ENCODE measurements around the gene DHRSX. TPM values are rescaled to one million over a fixed set of nuclear protein-coding genes. Genes with fewer than 3 reads are reported as not detected.

The DHRSX gene
- total RNA-seq, 1 experiment from 2014 or later = 21.5 TPM

DNA sequence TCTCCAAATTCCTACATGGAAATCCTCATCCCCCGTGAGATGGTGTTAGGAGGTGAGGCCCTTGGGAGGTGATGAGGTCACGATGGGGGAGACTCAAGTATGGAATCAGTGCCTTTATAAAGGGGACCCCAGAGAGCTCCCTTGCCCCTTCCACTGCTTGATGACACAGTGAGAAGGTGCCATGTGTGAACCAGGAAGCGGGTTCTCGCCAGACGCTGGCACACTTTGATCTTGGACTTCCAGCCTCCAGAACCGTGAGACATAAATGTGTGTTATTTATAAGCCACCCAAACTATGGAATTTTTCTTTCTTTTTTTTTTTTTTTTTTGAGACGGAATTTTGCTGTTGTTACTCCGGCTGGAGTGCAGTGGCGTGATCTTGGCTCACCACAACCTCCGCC is 237.6 kb downstream of the DHRSX start:
- DNase-seq = no peak
- Mint-ChIP-seq H3K9me3 (ENCODE audit: low read depth, unreplicated experiment) (no peaks in the 10 kb centered on the region), H3K4me3 (ENCODE audit: low read depth, unreplicated experiment) (no peak overlapping the region), H3K4me1 (ENCODE audit: low read depth, unreplicated experiment) (no peaks in the 10 kb centered on the region), H3K36me3 (ENCODE audit: insufficient read depth, unreplicated experiment) (no peaks in the 10 kb centered on the region), H3K27me3 (ENCODE audit: unreplicated experiment) (no peaks in the 10 kb centered on the region), H3K27ac (ENCODE audit: unreplicated experiment) (no peak overlapping the region)
- CTCF ChIA-PET = no interaction called here
- no peak for TF ChIP-seq CTCF (IDR thresholded peaks at IDR 0.05; ENCODE audit: unreplicated experiment)
- intact Hi-C loops (cut with micrococcal nuclease; ENCODE audit: unreplicated experiment) = no loop called here
- no TSS peak for BruUV-seq (replicated peaks)

GRCh38 chrX:2262668-2263055 is 238.1 kb downstream of the DHRSX start:
- BruUV-seq (replicated peaks) = no TSS peak
- Mint-ChIP-seq H3K27me3 (ENCODE audit: unreplicated experiment) (no peaks in the 10 kb centered on the region), H3K27ac (ENCODE audit: unreplicated experiment) (no peak overlapping the region), H3K36me3 (ENCODE audit: insufficient read depth, unreplicated experiment) (peaks cover 4% of the 10 kb centered on the region), H3K4me3 (ENCODE audit: low read depth, unreplicated experiment) (no peak overlapping the region), H3K9me3 (ENCODE audit: low read depth, unreplicated experiment) (peaks cover 3% of the 10 kb centered on the region), H3K4me1 (ENCODE audit: low read depth, unreplicated experiment) (no peaks in the 10 kb centered on the region)
- CTCF ChIA-PET = no interaction called here
- no peak for TF ChIP-seq CTCF (IDR thresholded peaks at IDR 0.05; ENCODE audit: unreplicated experiment)
- DNase-seq = no peak
- intact Hi-C loops (cut with micrococcal nuclease; ENCODE audit: unreplicated experiment) = no loop called here

GRCh38 chrX:2261831-2262667 is 238.7 kb downstream of the DHRSX start:
- H3K36me3 Mint-ChIP-seq (ENCODE audit: insufficient read depth, unreplicated experiment) = peaks cover 4% of the 10 kb centered on the region
- CTCF ChIA-PET = no interaction called here

GRCh38 chrX:2252331-2253065 is 248.3 kb downstream of the DHRSX start:
- CTCF ChIA-PET = no interaction called here
- Mint-ChIP-seq H3K9me3 (ENCODE audit: low read depth, unreplicated experiment) (peaks cover 7% of the 10 kb centered on the region), H3K4me3 (ENCODE audit: low read depth, unreplicated experiment) (no peak overlapping the region), H3K4me1 (ENCODE audit: low read depth, unreplicated experiment) (no peaks in the 10 kb centered on the region), H3K27ac (ENCODE audit: unreplicated experiment) (no peak overlapping the region), H3K27me3 (ENCODE audit: unreplicated experiment) (no peaks in the 10 kb centered on the region), H3K36me3 (ENCODE audit: insufficient read depth, unreplicated experiment) (no peaks in the 10 kb centered on the region)
- no peak for DNase-seq
- TF ChIP-seq CTCF (IDR thresholded peaks at IDR 0.05; ENCODE audit: unreplicated experiment) = no peak
- no TSS peak for BruUV-seq (replicated peaks)
- intact Hi-C loops (cut with micrococcal nuclease; ENCODE audit: unreplicated experiment) = no loop called here

More at GRCh38 chrX:2261831-2262667, 238.7 kb downstream of the DHRSX start:
- Mint-ChIP-seq H3K4me3 (ENCODE audit: low read depth, unreplicated experiment) (no peak overlapping the region), H3K27me3 (ENCODE audit: unreplicated experiment) (no peaks in the 10 kb centered on the region), H3K27ac (ENCODE audit: unreplicated experiment) (no peak overlapping the region), H3K9me3 (ENCODE audit: low read depth, unreplicated experiment) (peaks cover 3% of the 10 kb centered on the region), H3K4me1 (ENCODE audit: low read depth, unreplicated experiment) (no peaks in the 10 kb centered on the region)
- intact Hi-C loops (cut with micrococcal nuclease; ENCODE audit: unreplicated experiment) = no loop called here
- no peak for TF ChIP-seq CTCF (IDR thresholded peaks at IDR 0.05; ENCODE audit: unreplicated experiment)
- DNase-seq = no peak
- BruUV-seq (replicated peaks) = no TSS peak
